ENCODE data around the gene NDOR1.

- no peak for TF ChIP-seq HMGXB4 (CRISPR knock-in tag; IDR thresholded peaks at IDR 0.05; ENCODE audit: borderline replicate concordance)
- peak; percentile 54 for TF ChIP-seq CTCF (IDR thresholded peaks at IDR 0.05)
- no peak for TF ChIP-seq SMC3 (IDR thresholded peaks at IDR 0.05)
- TF ChIP-seq EP300 (IDR thresholded peaks at IDR 0.05) = no peak
- no peak for TF ChIP-seq JUN (IDR thresholded peaks at IDR 0.05)
- TF ChIP-seq USF2 (IDR thresholded peaks at IDR 0.05) = no peak
- TF ChIP-seq ESRRA (IDR thresholded peaks at IDR 0.05; ENCODE audit: borderline replicate concordance, low read length) = no peak
- TF ChIP-seq CEBPB (IDR thresholded peaks at IDR 0.05) = no peak
- peak; percentile 42; the same call in 1 of the 2 replicates for TF ChIP-seq MAX (IDR thresholded peaks at IDR 0.05)
- TF ChIP-seq HOXA7 (CRISPR knock-in tag; IDR thresholded peaks at IDR 0.05) = no peak
- TF ChIP-seq PBX3 (IDR thresholded peaks at IDR 0.05) = no peak
Measured at GRCh38 chr9:137176302-137177182, 29.0 kb upstream of the NDOR1 start.
